HCT116 (cell line): ENCODE measurements around the gene SEMA3B.

Experiments used
- POLR2A ChIP-seq: IDR thresholded peaks from 2 replicates; pipeline ENCODE4 v1.7.0; 2011; ENCODE audit warnings: borderline replicate concordance; ENCODE audit not compliant: insufficient read depth, insufficient read length; ENCODE audit errors: extremely low read depth
- RAD21 ChIP-seq: IDR thresholded peaks from 2 replicates; pipeline ENCODE4 v1.6.1; 2012; ENCODE audit warnings: low read depth, mild to moderate bottlenecking
- SIN3A ChIP-seq: IDR thresholded peaks from 2 replicates; pipeline ENCODE4 v1.6.1; 2012; ENCODE audit warnings: low read depth
- YY1 ChIP-seq: IDR thresholded peaks from 2 replicates; pipeline ENCODE4 v1.6.1; 2011; ENCODE audit warnings: low read length, low read depth, moderate library complexity, mild to moderate bottlenecking; ENCODE audit not compliant: insufficient replicate concordance; ENCODE audit errors: extremely low read depth
- ZFX ChIP-seq: fragments of 450-650 bp; IDR thresholded peaks from 2 replicates; pipeline ENCODE4 v1.6.1; 2017
- TF ChIP-seq, protein P1 (sequence below), 3 experiments: fragments of 200-600 bp in 1 of 3; sonication (generic) in 1 of 3; IDR thresholded peaks in 2 of 3; conservative IDR thresholded peaks in 1 of 3; 2 replicates each; pipeline ENCODE4 v1.5.1; 2012 to 2017; ENCODE audit warnings: low read depth in 2 of 3, low read length in 2 of 3, antibody characterized with exemption in 1 of 3, borderline replicate concordance in 1 of 3, control low read depth in 1 of 3, mild to moderate bottlenecking in 1 of 3, mixed read lengths in 1 of 3, mixed run types in 1 of 3, moderate library complexity in 1 of 3; ENCODE audit not compliant: insufficient read depth in 1 of 3

DNA sequence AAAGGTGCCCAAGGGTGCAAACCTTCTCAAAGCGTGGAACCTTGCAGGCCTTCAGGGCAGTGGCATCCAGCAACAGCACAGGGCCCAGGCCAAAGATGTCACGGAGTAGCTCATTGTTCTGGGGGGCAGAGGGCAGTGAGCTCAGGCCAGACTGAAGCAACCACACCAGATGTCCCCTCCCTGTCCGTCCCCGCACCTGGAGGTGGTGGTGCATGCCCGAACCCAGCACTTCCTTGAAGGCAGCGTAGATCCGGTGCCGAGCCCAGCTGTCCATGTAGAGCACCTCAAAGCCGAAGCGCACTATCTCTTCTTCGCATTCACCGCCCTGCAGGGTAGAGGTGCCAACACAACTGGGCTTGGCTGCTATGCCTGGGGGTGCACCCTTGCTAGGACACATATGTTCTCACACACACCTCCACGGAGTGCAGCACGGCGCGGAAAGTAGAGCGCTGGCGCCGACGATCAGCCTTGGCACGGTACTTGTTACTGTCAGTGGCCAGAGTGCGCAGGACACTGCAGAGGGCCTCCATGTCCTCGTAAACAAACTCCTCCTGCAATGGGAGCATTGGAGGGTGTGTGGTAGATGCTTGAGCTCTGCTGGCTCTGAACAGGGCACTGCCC lies 19.6 kb downstream of the SEMA3B start:
- no peak for TF ChIP-seq ZFX
- no peak for TF ChIP-seq RAD21
- no peak for TF ChIP-seq YY1
- no peak for TF ChIP-seq POLR2A
- TF ChIP-seq, protein P1, sequence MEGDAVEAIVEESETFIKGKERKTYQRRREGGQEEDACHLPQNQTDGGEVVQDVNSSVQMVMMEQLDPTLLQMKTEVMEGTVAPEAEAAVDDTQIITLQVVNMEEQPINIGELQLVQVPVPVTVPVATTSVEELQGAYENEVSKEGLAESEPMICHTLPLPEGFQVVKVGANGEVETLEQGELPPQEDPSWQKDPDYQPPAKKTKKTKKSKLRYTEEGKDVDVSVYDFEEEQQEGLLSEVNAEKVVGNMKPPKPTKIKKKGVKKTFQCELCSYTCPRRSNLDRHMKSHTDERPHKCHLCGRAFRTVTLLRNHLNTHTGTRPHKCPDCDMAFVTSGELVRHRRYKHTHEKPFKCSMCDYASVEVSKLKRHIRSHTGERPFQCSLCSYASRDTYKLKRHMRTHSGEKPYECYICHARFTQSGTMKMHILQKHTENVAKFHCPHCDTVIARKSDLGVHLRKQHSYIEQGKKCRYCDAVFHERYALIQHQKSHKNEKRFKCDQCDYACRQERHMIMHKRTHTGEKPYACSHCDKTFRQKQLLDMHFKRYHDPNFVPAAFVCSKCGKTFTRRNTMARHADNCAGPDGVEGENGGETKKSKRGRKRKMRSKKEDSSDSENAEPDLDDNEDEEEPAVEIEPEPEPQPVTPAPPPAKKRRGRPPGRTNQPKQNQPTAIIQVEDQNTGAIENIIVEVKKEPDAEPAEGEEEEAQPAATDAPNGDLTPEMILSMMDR (IDR thresholded peaks at IDR 0.05 in 2 of 3, conservative IDR thresholded peaks at IDR 0.05 in 1 of 3; ENCODE audit: borderline replicate concordance in 1 of 3, insufficient read depth in 1 of 3, low read depth in 2 of 3, low read length in 2 of 3): no peak
- TF ChIP-seq SIN3A: no peak
